Measurements from ENCODE around the gene TAS2R39.

Gene TAS2R39

GRCh38 chr7:143183024-143183423, at the start of gene TAS2R39:
TAS2R39 (plus strand) TSS chr7:143183419; CDS start chr7:143183419, 0 bp downstream.
- Histone ChIP-seq H3F3A (ENCODE audit: control insufficient read depth, insufficient read depth) (no peaks in the 10 kb centered on the region), H3K79me2 (ENCODE audit: control insufficient read depth, low read length) (no peaks in the 10 kb centered on the region), H3K36me3 (ENCODE audit: control insufficient read depth, low read length) (no peaks in the 10 kb centered on the region), H3K4me1 (ENCODE audit: control insufficient read depth, low read length) (peaks cover 8% of the 10 kb centered on the region), H3K9me3 (ENCODE audit: control insufficient read depth, insufficient read depth, low read length) (peaks cover 5% of the 10 kb centered on the region; the same call in 1 of the 2 replicates), H3K9me2 (replicated peaks; ENCODE audit: control insufficient read depth, low read length) (no peaks in the 10 kb centered on the region), H3K4me3 (ENCODE audit: low read length) (no peak within 1 kb of the TSS), H3K27ac (ENCODE audit: low read depth, low read length) (no peak within 1 kb of the TSS), H3K27me3 (ENCODE audit: control insufficient read depth, low read length) (no peaks in the 10 kb centered on the region), H4K20me1 (ENCODE audit: control insufficient read depth, insufficient read depth, low read depth, low read length) (no peaks in the 10 kb centered on the region), H3K4me2 (ENCODE audit: low read length) (no peak within 1 kb of the TSS)
- no peak for TF ChIP-seq EZH2phosphoT487 (IDR thresholded peaks at IDR 0.05; ENCODE audit: borderline replicate concordance, low read length)
- TF ChIP-seq, protein P1, sequence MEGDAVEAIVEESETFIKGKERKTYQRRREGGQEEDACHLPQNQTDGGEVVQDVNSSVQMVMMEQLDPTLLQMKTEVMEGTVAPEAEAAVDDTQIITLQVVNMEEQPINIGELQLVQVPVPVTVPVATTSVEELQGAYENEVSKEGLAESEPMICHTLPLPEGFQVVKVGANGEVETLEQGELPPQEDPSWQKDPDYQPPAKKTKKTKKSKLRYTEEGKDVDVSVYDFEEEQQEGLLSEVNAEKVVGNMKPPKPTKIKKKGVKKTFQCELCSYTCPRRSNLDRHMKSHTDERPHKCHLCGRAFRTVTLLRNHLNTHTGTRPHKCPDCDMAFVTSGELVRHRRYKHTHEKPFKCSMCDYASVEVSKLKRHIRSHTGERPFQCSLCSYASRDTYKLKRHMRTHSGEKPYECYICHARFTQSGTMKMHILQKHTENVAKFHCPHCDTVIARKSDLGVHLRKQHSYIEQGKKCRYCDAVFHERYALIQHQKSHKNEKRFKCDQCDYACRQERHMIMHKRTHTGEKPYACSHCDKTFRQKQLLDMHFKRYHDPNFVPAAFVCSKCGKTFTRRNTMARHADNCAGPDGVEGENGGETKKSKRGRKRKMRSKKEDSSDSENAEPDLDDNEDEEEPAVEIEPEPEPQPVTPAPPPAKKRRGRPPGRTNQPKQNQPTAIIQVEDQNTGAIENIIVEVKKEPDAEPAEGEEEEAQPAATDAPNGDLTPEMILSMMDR (IDR thresholded peaks at IDR 0.05; ENCODE audit: low read depth, low read length, poor library complexity, severe bottlenecking): no peak

DNA sequence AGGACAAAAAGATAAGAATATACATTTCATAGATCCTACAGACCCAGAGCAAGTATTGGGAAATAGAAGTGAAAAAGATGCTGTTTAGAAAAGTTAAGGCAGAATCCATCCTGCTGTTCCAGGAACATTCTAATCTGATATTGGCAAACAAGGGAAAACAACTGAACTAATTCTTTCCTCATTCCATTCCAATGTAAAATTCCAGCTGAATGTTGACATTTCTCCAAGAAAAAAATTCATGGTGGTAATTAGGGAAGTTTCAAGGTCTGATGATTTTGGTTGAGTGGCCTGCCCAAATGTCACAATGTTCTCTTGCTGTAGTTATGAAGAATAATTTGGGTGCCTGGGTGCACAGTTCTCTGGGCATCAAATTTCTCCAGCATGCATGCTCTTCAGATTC, 36.1 kb upstream of the TAS2R39 start:
- no peak overlapping the region for H3K4me2 ChIP-seq (ENCODE audit: low read length)
- TF ChIP-seq EZH2phosphoT487 (IDR thresholded peaks at IDR 0.05; ENCODE audit: borderline replicate concordance, low read length): no peak
- TF ChIP-seq, protein P1 (IDR thresholded peaks at IDR 0.05; ENCODE audit: low read depth, low read length, poor library complexity, severe bottlenecking): no peak
- H4K20me1 ChIP-seq (ENCODE audit: control insufficient read depth, insufficient read depth, low read depth, low read length): no peaks in the 10 kb centered on the region
- no peaks in the 10 kb centered on the region for H3K9me2 ChIP-seq (replicated peaks; ENCODE audit: control insufficient read depth, low read length)
- H3K27ac ChIP-seq (ENCODE audit: low read depth, low read length): no peak overlapping the region
- no peaks in the 10 kb centered on the region for H3K4me1 ChIP-seq (ENCODE audit: control insufficient read depth, low read length)
- H3K36me3 ChIP-seq (ENCODE audit: control insufficient read depth, low read length): no peaks in the 10 kb centered on the region
- no peak overlapping the region for H3K4me3 ChIP-seq (ENCODE audit: low read length)
- H3K27me3 ChIP-seq (ENCODE audit: control insufficient read depth, low read length): no peaks in the 10 kb centered on the region
- no peaks in the 10 kb centered on the region for H3F3A ChIP-seq (ENCODE audit: control insufficient read depth, insufficient read depth)
- H3K79me2 ChIP-seq (ENCODE audit: control insufficient read depth, low read length): no peaks in the 10 kb centered on the region
- H3K9me3 ChIP-seq (ENCODE audit: control insufficient read depth, insufficient read depth, low read length): peaks cover 4% of the 10 kb centered on the region; the same call in 1 of the 2 replicates

DNA sequence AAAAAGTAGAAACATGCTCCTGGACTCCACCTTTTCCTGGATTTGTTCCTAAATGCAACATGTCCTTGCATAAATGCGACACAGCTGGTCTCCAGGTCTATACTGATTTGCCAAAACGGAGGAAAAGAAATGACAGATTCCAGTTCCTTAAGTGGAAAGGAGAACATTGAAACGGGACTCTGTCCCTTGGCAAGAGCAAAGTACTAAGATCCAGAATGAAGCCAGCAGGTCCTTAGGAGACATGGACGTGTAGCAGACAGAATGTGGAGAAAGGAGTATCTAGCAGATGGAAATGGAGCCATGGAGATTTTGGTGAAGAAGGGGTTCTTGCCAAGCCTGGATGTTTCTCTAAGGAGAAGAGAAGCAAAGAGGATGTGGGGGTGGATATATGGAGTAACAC, 35.2 kb upstream of the TAS2R39 start:
- Histone ChIP-seq H3K4me3 (ENCODE audit: low read length) (no peak overlapping the region), H3K9me2 (replicated peaks; ENCODE audit: control insufficient read depth, low read length) (no peaks in the 10 kb centered on the region), H3K4me1 (ENCODE audit: control insufficient read depth, low read length) (no peaks in the 10 kb centered on the region), H3K36me3 (ENCODE audit: control insufficient read depth, low read length) (no peaks in the 10 kb centered on the region), H3K27ac (ENCODE audit: low read depth, low read length) (no peak overlapping the region), H4K20me1 (ENCODE audit: control insufficient read depth, insufficient read depth, low read depth, low read length) (no peaks in the 10 kb centered on the region), H3K9me3 (ENCODE audit: control insufficient read depth, insufficient read depth, low read length) (peaks cover 4% of the 10 kb centered on the region; the same call in 1 of the 2 replicates), H3K79me2 (ENCODE audit: control insufficient read depth, low read length) (no peaks in the 10 kb centered on the region), H3K27me3 (ENCODE audit: control insufficient read depth, low read length) (no peaks in the 10 kb centered on the region), H3K4me2 (ENCODE audit: low read length) (no peak overlapping the region), H3F3A (ENCODE audit: control insufficient read depth, insufficient read depth) (no peaks in the 10 kb centered on the region)
- no peak for TF ChIP-seq EZH2phosphoT487 (IDR thresholded peaks at IDR 0.05; ENCODE audit: borderline replicate concordance, low read length)
- TF ChIP-seq, protein P1 (IDR thresholded peaks at IDR 0.05; ENCODE audit: low read depth, low read length, poor library complexity, severe bottlenecking): no peak
